RWPE2 (cell line): Measurements from ENCODE around the gene C1orf21.

Experiments
- ATAC-seq: fragments of 200-7000 bp; cut with Tn5 transposase; 3 replicates; pipeline ENCODE4 v1.9.1; 2021; ENCODE audit warnings: low read depth
- DNase-seq: peaks from one replicate; pipeline ENCODE4 v3.0.0-alpha.2; 2020; ENCODE audit warnings: low spot score
- H3K27ac ChIP-seq: fragments of 450-650 bp; 2 replicates; pipeline ENCODE4 v1.5.1; 2017; ENCODE audit warnings: mild to moderate bottlenecking; ENCODE audit not compliant: poor library complexity, severe bottlenecking
- H3K27me3 ChIP-seq: fragments of 250-450 bp; sonication (Bioruptor Pico); 2 replicates; pipeline ENCODE4 v1.5.1; 2021; ENCODE audit warnings: mild to moderate bottlenecking, moderate library complexity; ENCODE audit not compliant: insufficient read depth, poor library complexity, severe bottlenecking
- H3K36me3 ChIP-seq: fragments of 250-450 bp; sonication (Bioruptor Pico); 2 replicates; pipeline ENCODE4 v1.5.1; 2020; ENCODE audit warnings: low read depth, mild to moderate bottlenecking, moderate library complexity
- H3K4me1 ChIP-seq: fragments of 250-450 bp; sonication (Bioruptor Pico); 2 replicates; pipeline ENCODE4 v1.5.1; 2021; ENCODE audit warnings: mild to moderate bottlenecking, moderate library complexity; ENCODE audit not compliant: insufficient read depth, poor library complexity, severe bottlenecking
- H3K4me3 ChIP-seq: fragments of 250-450 bp; sonication (Bioruptor Pico); 2 replicates; pipeline ENCODE4 v1.5.1; 2021; ENCODE audit warnings: mild to moderate bottlenecking, moderate library complexity; ENCODE audit not compliant: severe bottlenecking
- H3K9me3 ChIP-seq: fragments of 250-450 bp; sonication (Bioruptor Pico); 2 replicates; pipeline ENCODE4 v1.5.1; 2021; ENCODE audit warnings: mild to moderate bottlenecking, moderate library complexity; ENCODE audit not compliant: severe bottlenecking
- TF ChIP-seq, protein P1 (sequence below): fragments of 450-650 bp; IDR thresholded peaks from one replicate; pipeline ENCODE4 v1.5.1; 2017; ENCODE audit warnings: mild to moderate bottlenecking, moderate library complexity; ENCODE audit not compliant: poor library complexity, severe bottlenecking

C1orf21 gene

DNA sequence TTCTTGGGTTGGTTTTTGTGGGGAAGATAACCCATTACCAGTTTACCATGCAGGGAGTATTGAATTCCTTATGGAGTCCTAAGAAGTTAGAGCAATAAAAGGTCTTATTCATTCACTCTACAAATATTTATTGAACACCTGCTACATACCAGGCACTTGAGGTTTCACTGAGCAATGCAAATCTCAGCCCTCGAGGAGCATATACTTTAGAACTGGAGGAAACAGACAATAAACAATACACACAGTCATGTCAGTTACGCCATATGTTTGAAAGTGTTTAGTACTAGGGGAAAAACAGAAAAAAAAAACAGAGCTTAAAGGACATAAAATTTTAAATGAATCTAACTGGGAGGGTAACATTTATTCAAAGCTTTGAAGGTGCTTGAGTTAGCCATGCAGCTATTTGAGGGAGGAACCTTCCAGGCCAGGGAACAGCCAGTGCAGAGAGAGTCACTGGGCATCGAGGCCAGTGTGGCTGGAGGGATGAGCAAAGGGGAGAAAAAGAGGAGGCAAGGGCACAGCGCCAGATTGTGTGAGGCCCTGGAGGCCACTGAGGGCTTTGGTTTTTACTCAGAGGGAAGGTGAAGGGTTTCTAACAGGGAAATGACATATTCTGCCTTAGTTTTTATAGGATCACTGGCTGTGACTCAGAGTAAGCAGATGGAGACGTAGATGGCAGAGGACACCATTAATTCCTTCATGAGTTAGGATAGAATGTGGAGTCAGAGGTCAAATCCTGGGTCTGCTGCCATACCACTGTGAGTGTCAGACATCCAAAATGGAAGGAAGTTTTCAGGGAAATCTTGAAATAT is 32.7 kb downstream of the C1orf21 start:
- ATAC-seq = peak; percentile 59
- H3K9me3 ChIP-seq = no peaks in the 10 kb centered on the region
- H3K4me1 ChIP-seq = peaks cover 54% of the 10 kb centered on the region
- no peaks in the 10 kb centered on the region for H3K36me3 ChIP-seq
- peak overlapping the region; percentile 71 for H3K27ac ChIP-seq
- no peak overlapping the region for H3K4me3 ChIP-seq
- no peaks in the 10 kb centered on the region for H3K27me3 ChIP-seq
- no peak for DNase-seq
- TF ChIP-seq, protein P1, sequence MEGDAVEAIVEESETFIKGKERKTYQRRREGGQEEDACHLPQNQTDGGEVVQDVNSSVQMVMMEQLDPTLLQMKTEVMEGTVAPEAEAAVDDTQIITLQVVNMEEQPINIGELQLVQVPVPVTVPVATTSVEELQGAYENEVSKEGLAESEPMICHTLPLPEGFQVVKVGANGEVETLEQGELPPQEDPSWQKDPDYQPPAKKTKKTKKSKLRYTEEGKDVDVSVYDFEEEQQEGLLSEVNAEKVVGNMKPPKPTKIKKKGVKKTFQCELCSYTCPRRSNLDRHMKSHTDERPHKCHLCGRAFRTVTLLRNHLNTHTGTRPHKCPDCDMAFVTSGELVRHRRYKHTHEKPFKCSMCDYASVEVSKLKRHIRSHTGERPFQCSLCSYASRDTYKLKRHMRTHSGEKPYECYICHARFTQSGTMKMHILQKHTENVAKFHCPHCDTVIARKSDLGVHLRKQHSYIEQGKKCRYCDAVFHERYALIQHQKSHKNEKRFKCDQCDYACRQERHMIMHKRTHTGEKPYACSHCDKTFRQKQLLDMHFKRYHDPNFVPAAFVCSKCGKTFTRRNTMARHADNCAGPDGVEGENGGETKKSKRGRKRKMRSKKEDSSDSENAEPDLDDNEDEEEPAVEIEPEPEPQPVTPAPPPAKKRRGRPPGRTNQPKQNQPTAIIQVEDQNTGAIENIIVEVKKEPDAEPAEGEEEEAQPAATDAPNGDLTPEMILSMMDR = no peak

DNA sequence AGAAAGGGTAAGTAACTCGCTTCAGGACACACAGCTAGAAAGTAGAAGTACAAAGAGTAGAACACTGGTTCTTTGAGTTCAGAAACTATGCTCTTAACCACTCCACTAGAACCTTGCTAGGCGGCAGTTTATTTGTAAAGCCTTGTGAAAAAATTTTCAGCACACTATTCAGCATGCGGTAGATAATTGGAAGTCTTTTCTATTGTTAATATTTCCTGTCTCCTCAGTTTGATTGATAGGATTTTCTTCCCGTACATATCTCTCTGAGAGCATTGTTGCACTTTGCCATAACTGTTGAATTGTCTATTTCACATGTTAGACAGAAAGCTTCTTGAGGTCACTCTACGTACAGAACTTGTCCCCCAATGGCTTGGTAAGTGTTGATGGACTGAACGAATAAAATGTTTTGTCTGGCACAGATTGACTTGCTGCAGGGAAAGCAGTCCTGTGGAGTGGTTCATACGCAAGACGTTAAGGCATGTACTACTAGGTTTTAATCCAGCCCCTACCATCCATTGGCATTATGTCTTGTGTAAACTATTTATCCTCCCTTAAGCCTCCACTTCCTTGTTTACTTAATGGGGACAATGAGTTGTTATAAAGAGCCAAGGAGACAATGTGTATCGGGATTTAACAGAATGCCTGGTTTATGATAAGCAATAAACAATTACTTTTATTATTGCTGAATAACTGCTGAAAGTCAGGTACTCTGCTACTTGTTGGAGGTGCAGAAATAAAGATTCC is 35.8 kb downstream of the C1orf21 start:
- no peaks in the 10 kb centered on the region for H3K27me3 ChIP-seq
- DNase-seq = no peak
- H3K36me3 ChIP-seq = no peaks in the 10 kb centered on the region
- H3K9me3 ChIP-seq = no peaks in the 10 kb centered on the region
- H3K4me3 ChIP-seq = no peak overlapping the region
- ATAC-seq = no peak
- H3K4me1 ChIP-seq = peaks cover 46% of the 10 kb centered on the region
- TF ChIP-seq, protein P1 = no peak
- peak overlapping the region; percentile 85 for H3K27ac ChIP-seq

DNA sequence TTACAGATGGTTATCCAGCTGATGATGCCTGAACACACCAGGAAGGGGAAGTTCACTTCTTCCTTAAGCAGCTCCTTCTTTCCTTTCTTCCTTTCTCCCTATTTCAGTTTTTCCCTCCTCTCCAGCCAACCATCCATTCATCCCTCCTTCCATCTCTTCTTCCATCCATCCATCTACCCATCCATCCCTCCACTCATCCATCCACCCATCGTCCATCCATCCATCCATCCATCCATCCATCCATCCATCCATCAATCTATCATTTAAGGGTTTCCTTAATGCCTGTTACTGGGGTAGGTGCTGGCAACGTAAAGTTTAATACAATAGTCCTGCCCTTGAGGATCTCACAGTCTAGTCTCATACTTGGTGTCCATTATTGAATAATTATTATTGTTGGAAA is 36.8 kb downstream of the C1orf21 start:
- H3K36me3 ChIP-seq = no peaks in the 10 kb centered on the region
- no peaks in the 10 kb centered on the region for H3K9me3 ChIP-seq
- TF ChIP-seq, protein P1 = no peak
- H3K27ac ChIP-seq = peak overlapping the region; percentile 85
- H3K4me1 ChIP-seq = peaks cover 46% of the 10 kb centered on the region
- DNase-seq = no peak
- ATAC-seq = no peak
- H3K4me3 ChIP-seq = no peak overlapping the region
- no peaks in the 10 kb centered on the region for H3K27me3 ChIP-seq

DNA sequence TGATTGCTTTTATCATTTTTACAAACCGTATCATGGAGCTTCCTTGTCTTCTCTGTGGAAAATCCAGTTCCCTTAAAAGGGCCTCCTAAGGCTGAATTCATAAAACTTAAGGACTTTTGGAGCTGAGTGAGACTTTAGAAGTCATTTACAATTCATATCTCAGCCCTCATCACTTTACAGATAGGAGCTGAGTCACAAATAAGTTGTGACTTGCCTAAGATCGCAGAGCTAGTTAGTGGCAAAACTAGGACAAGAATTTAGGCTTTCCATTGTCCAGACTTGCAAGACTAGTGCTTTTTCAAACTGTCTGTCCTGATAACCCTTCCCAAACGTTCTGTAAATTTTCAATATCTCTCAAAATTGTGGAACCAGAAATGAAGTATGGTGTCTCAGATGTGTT is 37.3 kb downstream of the C1orf21 start:
- DNase-seq = no peak
- peak; percentile 73 for ATAC-seq
- TF ChIP-seq, protein P1 = no peak
- H3K27ac ChIP-seq = peak overlapping the region; percentile 85
- no peak overlapping the region for H3K4me3 ChIP-seq
- H3K27me3 ChIP-seq = no peaks in the 10 kb centered on the region
- no peaks in the 10 kb centered on the region for H3K36me3 ChIP-seq
- H3K9me3 ChIP-seq = no peaks in the 10 kb centered on the region
- peaks cover 42% of the 10 kb centered on the region for H3K4me1 ChIP-seq

DNA sequence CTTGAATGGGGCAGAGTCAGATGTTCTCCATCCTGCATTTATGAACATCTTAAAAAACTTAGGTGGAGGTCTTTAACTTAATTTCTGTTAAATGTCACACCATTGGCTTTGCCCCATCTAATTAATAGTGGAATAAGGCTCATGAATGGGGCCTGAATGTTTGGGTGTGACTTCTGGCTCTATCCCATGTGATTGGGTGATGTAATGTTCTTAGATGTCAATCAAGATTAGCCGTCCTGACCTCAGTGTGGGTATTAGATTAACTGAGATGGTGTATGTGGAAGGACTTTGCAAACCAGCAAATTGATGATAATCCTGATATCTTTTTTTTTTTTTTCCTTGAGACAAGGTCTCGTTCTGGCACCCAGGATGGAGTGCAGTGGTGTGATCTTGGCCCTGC is 38.1 kb downstream of the C1orf21 start:
- ATAC-seq (no peak), DNase-seq (no peak)
- Histone ChIP-seq H3K27me3 (no peaks in the 10 kb centered on the region), H3K9me3 (no peaks in the 10 kb centered on the region), H3K4me1 (peaks cover 34% of the 10 kb centered on the region), H3K4me3 (no peak overlapping the region), H3K36me3 (no peaks in the 10 kb centered on the region), H3K27ac (peak overlapping the region; percentile 85)
- TF ChIP-seq, protein P1 = no peak
